Measurements from ENCODE around the gene ARL13B. TPM values are rescaled to one million over a fixed set of nuclear protein-coding genes. Genes with fewer than 3 reads are reported as not detected.
A peak's percentile ranks its signal among the peaks of the same experiment; 100 is the strongest.

The ARL13B gene
- total and polyA plus RNA-seq, 2 of the 13 experiments (the other 11 are each of a cell fraction or from before 2014, with no cell fraction given) = 2.2 to 9.6 TPM

DNA sequence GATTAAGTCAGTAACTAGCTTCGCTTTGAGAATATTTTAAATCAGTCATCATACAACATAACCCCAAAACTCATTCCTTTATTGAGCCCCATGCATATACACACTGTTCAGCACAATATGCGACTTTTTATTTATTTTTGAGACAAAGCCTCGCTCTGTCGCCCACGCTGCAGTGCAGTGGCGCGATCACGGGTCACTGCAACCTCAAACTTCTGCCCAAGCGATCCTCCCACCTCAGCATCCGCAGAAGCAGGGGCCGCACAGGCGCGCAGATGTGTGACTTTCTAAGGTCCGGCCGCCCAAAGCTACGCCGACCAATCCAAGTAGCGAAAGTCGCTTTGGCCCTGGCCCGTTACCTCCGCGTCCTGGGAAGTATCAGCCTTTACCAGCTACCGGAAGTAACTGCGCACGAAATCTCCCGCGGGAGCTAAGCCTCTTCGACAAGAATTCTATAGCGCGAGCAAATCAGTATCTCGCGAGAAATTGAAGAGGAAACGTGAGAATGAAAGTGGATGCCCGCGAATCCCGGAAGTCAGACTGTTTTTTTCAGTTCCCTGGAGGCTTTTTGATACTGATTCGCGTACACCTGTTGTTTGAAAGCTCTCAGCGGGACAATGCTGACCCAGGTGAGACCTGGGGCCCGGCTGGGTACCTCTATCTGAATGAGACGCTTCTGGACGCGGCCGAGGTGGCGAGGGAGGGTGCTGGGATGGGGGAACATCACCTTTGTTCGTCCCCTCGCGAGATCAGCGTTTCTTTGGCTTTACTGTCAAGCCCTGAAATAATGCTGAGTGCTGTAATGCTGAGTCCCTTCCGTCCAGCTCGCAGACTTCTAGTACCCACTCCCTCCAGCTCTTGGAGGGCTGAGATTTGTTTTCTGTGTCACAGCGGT is 82.8 kb downstream of the ARL13B start, which contains the start of the genes DHFR2 and NSUN3:
TSS of gene DHFR2 (minus strand) at position 404 of the 892 bp plus-strand sequence. CDS start 1,405 bp downstream, outside the sequence.
TSS of gene NSUN3 (plus strand) at position 549 of the 892 bp plus-strand sequence. CDS start at position 615, 66 bp downstream.
- intact Hi-C loops (cut with micrococcal nuclease; ENCODE audit: unreplicated experiment) = loop anchor here (1.0 to 10.0 kb wide), 5 partner anchors 34 to 158 kb away; partner anchors contain the start of genes ARL13B, PROS1 and STX19
- in situ Hi-C loops (cut with HindIII; ENCODE audit: extremely low pct_ligation_motif_present, low pct_unique_long_range_greater_than_20kb) = loop anchor here (10.0 kb wide), 1 partner anchor 58 kb away; no protein-coding TSS in a partner anchor
- H3K9me3 ChIP-seq (ENCODE audit: low read length) = peaks cover 10% of the 10 kb centered on the region; the same call in 1 of the 2 replicates
- BruUV-seq (replicated peaks) = TSS peak; percentile 87
- peak within 1 kb of the TSS; percentile 78 for H3K4me2 ChIP-seq (ENCODE audit: low read depth, low read length)
- peak within 1 kb of the TSS; percentile 85 for H2AFZ ChIP-seq (ENCODE audit: low read length)
- H4K20me1 ChIP-seq (ENCODE audit: insufficient read depth, low read length) = no peaks in the 10 kb centered on the region
- FAIRE-seq = peak; percentile 92
- under 1% methylated on average over 44 of the region's 52 CpGs for WGBS (ENCODE audit: low lambda C conversion rate)
- H3K79me2 ChIP-seq (ENCODE audit: insufficient read depth, low read length) = peaks cover 15% of the 10 kb centered on the region
- no peaks in the 10 kb centered on the region; a peak in 1 of 5 replicates for H3K27me3 ChIP-seq (ENCODE audit: control insufficient read depth in 1 of 2, insufficient read depth in 2 of 2, low read length in 2 of 2)
- POLR2A ChIA-PET = interaction anchor here (0.8 to 3.2 kb wide), 14 partner anchors 8 to 98 kb away, joined by 3 to 34 read pairs (median 4); partner anchors contain the start of genes ARL13B and PROS1
- peak within 1 kb of the TSS; percentile 95 for H3K9ac ChIP-seq (ENCODE audit: insufficient read depth, low read depth, low read length)
- peak; percentile 99 for ATAC-seq
- H3K36me3 ChIP-seq (replicated peaks in 1 of 2; ENCODE audit: control insufficient read depth in 1 of 2, insufficient read depth in 2 of 2, low read length in 2 of 2) = peaks cover 0 to 5% of the 10 kb centered on the region in 2 experiments; a peak in 1 of 5 replicates
- peak within 1 kb of the TSS; percentile 72 to 88 (median 79) for H3K4me3 ChIP-seq (replicated peaks in 1 of 3; ENCODE audit: insufficient read depth in 1 of 3, low read depth in 2 of 3, low read length in 3 of 3)
- CTCF ChIA-PET (ENCODE audit: low intra/inter-chr PET ratio, low total read pairs) = no interaction called here
- DNase-seq (ENCODE audit: low spot score) = peak; percentile 98
- peak within 1 kb of the TSS; percentile 98 for H3K27ac ChIP-seq (ENCODE audit: extremely low read length, insufficient read depth, low read length)
- peaks cover 24% of the 10 kb centered on the region for H3K4me1 ChIP-seq (ENCODE audit: insufficient read depth, low read length)
- no peak for TF ChIP-seq ZBTB8A (CRISPR knock-in tag; IDR thresholded peaks at IDR 0.05; ENCODE audit: borderline replicate concordance, low read depth)
- TF ChIP-seq ZNF75D (CRISPR knock-in tag; IDR thresholded peaks at IDR 0.05; ENCODE audit: borderline replicate concordance) = no peak
- no peak for TF ChIP-seq ZNF225 (CRISPR knock-in tag; IDR thresholded peaks at IDR 0.05)
- TF ChIP-seq, protein P1, sequence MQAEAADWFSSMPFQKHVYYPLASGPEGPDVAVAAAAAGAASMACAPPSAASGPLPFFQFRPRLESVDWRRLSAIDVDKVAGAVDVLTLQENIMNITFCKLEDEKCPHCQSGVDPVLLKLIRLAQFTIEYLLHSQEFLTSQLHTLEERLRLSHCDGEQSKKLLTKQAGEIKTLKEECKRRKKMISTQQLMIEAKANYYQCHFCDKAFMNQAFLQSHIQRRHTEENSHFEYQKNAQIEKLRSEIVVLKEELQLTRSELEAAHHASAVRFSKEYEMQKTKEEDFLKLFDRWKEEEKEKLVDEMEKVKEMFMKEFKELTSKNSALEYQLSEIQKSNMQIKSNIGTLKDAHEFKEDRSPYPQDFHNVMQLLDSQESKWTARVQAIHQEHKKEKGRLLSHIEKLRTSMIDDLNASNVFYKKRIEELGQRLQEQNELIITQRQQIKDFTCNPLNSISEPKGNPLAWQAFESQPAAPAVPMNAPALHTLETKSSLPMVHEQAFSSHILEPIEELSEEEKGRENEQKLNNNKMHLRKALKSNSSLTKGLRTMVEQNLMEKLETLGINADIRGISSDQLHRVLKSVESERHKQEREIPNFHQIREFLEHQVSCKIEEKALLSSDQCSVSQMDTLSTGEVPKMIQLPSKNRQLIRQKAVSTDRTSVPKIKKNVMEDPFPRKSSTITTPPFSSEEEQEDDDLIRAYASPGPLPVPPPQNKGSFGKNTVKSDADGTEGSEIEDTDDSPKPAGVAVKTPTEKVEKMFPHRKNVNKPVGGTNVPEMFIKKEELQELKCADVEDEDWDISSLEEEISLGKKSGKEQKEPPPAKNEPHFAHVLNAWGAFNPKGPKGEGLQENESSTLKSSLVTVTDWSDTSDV (CRISPR knock-in tag; IDR thresholded peaks at IDR 0.05) = no peak
- TF ChIP-seq ZEB1 (IDR thresholded peaks at IDR 0.05; ENCODE audit: insufficient replicate concordance, low read depth) = peak; percentile 34
- TF ChIP-seq, protein P2, sequence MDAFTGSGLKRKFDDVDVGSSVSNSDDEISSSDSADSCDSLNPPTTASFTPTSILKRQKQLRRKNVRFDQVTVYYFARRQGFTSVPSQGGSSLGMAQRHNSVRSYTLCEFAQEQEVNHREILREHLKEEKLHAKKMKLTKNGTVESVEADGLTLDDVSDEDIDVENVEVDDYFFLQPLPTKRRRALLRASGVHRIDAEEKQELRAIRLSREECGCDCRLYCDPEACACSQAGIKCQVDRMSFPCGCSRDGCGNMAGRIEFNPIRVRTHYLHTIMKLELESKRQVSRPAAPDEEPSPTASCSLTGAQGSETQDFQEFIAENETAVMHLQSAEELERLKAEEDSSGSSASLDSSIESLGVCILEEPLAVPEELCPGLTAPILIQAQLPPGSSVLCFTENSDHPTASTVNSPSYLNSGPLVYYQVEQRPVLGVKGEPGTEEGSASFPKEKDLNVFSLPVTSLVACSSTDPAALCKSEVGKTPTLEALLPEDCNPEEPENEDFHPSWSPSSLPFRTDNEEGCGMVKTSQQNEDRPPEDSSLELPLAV (CRISPR knock-in tag; conservative IDR thresholded peaks at IDR 0.05; ENCODE audit: low read depth) = no peak
- TF ChIP-seq, protein P3, sequence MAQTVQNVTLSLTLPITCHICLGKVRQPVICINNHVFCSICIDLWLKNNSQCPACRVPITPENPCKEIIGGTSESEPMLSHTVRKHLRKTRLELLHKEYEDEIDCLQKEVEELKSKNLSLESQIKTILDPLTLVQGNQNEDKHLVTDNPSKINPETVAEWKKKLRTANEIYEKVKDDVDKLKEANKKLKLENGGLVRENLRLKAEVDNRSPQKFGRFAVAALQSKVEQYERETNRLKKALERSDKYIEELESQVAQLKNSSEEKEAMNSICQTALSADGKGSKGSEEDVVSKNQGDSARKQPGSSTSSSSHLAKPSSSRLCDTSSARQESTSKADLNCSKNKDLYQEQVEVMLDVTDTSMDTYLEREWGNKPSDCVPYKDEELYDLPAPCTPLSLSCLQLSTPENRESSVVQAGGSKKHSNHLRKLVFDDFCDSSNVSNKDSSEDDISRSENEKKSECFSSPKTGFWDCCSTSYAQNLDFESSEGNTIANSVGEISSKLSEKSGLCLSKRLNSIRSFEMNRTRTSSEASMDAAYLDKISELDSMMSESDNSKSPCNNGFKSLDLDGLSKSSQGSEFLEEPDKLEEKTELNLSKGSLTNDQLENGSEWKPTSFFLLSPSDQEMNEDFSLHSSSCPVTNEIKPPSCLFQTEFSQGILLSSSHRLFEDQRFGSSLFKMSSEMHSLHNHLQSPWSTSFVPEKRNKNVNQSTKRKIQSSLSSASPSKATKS (CRISPR knock-in tag; IDR thresholded peaks at IDR 0.05) = peak; percentile 90; the same call in 1 of the 2 replicates
- TF ChIP-seq, protein P4, sequence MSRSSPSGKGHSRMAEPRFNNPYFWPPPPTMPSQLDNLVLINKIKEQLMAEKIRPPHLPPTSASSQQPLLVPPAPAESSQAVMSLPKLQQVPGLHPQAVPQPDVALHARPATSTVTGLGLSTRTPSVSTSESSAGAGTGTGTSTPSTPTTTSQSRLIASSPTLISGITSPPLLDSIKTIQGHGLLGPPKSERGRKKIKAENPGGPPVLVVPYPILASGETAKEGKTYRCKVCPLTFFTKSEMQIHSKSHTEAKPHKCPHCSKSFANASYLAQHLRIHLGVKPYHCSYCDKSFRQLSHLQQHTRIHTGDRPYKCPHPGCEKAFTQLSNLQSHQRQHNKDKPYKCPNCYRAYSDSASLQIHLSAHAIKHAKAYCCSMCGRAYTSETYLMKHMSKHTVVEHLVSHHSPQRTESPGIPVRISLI (CRISPR knock-in tag; IDR thresholded peaks at IDR 0.05; ENCODE audit: borderline replicate concordance) = peak; percentile 77; the same call in 1 of the 2 replicates
- peak; percentile 47; the same call in 1 of the 2 replicates for TF ChIP-seq ZFP37 (CRISPR knock-in tag; IDR thresholded peaks at IDR 0.05; ENCODE audit: borderline replicate concordance)
- TF ChIP-seq RBM39 (IDR thresholded peaks at IDR 0.05; ENCODE audit: low read depth, low read length, poor library complexity, severe bottlenecking) = peak; percentile 45
- 0 out of 2 replicates have a peak, but pooled peaks have one; percentile 18 for TF ChIP-seq ZNF878 (CRISPR knock-in tag; IDR thresholded peaks at IDR 0.05)
- TF ChIP-seq, protein P5, sequence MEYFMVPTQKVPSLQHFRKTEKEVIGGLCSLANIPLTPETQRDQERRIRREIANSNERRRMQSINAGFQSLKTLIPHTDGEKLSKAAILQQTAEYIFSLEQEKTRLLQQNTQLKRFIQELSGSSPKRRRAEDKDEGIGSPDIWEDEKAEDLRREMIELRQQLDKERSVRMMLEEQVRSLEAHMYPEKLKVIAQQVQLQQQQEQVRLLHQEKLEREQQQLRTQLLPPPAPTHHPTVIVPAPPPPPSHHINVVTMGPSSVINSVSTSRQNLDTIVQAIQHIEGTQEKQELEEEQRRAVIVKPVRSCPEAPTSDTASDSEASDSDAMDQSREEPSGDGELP (IDR thresholded peaks at IDR 0.05; ENCODE audit: borderline replicate concordance, low read depth) = peak; percentile 7; the same call in 1 of the 2 replicates
